Stomach smooth muscle (tissue), 2 donors: ENCODE results near the gene EGF.
"Not testable (repeated sequence)": the region's sequence is repeated elsewhere in the genome, so short reads cannot be mapped to it uniquely, and the experiment has no call there.

Experiments
- H3K27ac ChIP-seq: one replicate; pipeline ENCODE4 v1.7.0; 2013; ENCODE audit warnings: mild to moderate bottlenecking, low read length, inconsistent platforms
- H3K27me3 ChIP-seq, 2 donors: one replicate each; pipeline ENCODE4 v1.7.0; 2013; ENCODE audit warnings: low read length in 2 of 2; ENCODE audit not compliant: insufficient read depth in 2 of 2, control insufficient read depth in 1 of 2
- H3K36me3 ChIP-seq, 2 donors: one replicate each; pipeline ENCODE4 v1.7.0; 2013; ENCODE audit warnings: low read length in 2 of 2; ENCODE audit not compliant: control insufficient read depth in 2 of 2, insufficient read depth in 2 of 2
- H3K4me1 ChIP-seq: one replicate; pipeline ENCODE4 v1.7.0; 2013; ENCODE audit warnings: low read length; ENCODE audit not compliant: control insufficient read depth, insufficient read depth
- H3K4me3 ChIP-seq, 2 donors: one replicate each; pipeline ENCODE4 v1.7.0; 2013; ENCODE audit warnings: low read length in 2 of 2
- H3K9ac ChIP-seq, 2 donors: one replicate each; pipeline ENCODE4 v1.7.0; 2013; ENCODE audit warnings: low read length in 2 of 2, mild to moderate bottlenecking in 1 of 2
- H3K9me3 ChIP-seq, 2 donors: one replicate each; pipeline ENCODE4 v1.7.0; 2013; ENCODE audit warnings: low read length in 2 of 2; ENCODE audit not compliant: control insufficient read depth in 2 of 2
- donor health status: healthy.
- donor health status: Pancreatic carcinoma.

EGF gene

DNA sequence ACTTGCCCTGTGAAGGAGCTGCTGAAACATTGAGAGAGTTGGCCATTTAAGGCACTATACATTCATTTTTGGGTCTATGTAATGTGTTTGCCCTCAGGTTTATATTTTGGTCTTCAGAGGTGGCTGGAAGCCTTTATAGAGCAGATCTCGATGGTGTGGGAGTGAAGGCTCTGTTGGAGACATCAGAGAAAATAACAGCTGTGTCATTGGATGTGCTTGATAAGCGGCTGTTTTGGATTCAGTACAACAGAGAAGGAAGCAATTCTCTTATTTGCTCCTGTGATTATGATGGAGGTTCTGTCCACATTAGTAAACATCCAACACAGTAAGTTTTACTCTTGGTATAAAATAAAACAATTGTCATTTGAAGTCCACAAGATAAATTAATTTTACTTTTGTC is 31.1 kb downstream of the EGF start:
- Histone ChIP-seq H3K9me3 (no peaks in the 10 kb centered on the region), H3K27me3 (no peaks in the 10 kb centered on the region), H3K4me1 (no peaks in the 10 kb centered on the region), H3K9ac (no peak overlapping the region), H3K27ac (no peak overlapping the region), H3K4me3 (no peak overlapping the region), H3K36me3 (no peaks in the 10 kb centered on the region)

DNA sequence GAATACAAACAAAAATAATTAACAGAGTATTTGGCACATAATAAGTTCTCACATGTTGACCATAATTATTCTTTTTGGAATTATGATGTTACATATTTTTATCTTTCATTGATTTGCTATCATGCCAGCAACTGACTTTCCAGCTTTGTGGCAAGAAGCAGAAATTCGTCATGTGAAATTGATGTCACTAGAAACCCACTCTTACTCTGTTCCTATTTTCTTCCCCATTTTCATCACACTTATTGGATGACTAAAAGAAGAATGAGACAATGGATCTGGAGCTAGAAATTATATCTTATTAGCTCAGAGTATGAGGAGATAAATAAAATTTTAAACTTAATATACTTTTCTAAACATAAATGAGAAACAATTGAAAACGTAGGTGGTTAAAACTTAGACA is 31.9 kb downstream of the EGF start:
- no peak overlapping the region for H3K27ac ChIP-seq
- H3K9me3 ChIP-seq = no peaks in the 10 kb centered on the region
- no peaks in the 10 kb centered on the region for H3K4me1 ChIP-seq
- H3K4me3 ChIP-seq = no peak overlapping the region
- no peaks in the 10 kb centered on the region for H3K36me3 ChIP-seq
- no peak overlapping the region for H3K9ac ChIP-seq
- no peaks in the 10 kb centered on the region for H3K27me3 ChIP-seq

DNA sequence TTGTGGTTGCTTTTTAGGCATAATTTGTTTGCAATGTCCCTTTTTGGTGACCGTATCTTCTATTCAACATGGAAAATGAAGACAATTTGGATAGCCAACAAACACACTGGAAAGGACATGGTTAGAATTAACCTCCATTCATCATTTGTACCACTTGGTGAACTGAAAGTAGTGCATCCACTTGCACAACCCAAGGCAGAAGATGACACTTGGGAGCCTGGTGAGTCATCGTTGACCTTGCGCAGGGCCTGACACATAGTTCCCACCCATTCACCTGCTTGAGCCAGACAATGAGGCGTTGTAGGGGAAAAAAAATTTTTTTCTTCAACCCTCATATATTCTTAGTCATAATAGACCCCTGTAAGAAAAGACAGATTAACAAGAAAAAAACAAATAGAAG is 32.4 kb downstream of the EGF start:
- Histone ChIP-seq H3K4me3 (no peak overlapping the region), H3K9ac (no peak overlapping the region), H3K36me3 (no peaks in the 10 kb centered on the region), H3K9me3 (no peaks in the 10 kb centered on the region), H3K27me3 (no peaks in the 10 kb centered on the region), H3K27ac (no peak overlapping the region), H3K4me1 (no peaks in the 10 kb centered on the region)

DNA sequence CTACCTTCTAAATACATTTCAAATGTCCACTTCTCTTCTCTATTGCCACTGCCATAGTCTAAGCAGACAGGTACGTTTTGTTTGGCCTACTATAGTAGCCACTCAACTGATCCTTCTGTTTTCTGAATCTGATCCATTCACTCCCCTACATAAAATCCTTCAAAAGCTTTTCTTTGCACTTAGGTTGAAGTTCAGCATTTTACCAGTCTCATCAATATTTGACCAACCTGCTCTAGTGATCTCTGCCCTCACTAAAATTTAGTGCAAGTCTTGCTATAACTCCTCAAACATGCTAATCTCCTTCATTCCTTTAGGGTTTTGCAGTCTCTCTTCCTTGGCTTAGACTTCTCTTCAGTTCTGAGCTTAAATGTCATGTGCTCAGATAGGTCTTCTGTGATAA is 33.4 kb downstream of the EGF start:
- Histone ChIP-seq H3K27ac (no peak overlapping the region), H3K9ac (no peak overlapping the region), H3K9me3 (no peaks in the 10 kb centered on the region), H3K4me3 (no peak overlapping the region), H3K36me3 (no peaks in the 10 kb centered on the region), H3K27me3 (no peaks in the 10 kb centered on the region), H3K4me1 (no peaks in the 10 kb centered on the region)

DNA sequence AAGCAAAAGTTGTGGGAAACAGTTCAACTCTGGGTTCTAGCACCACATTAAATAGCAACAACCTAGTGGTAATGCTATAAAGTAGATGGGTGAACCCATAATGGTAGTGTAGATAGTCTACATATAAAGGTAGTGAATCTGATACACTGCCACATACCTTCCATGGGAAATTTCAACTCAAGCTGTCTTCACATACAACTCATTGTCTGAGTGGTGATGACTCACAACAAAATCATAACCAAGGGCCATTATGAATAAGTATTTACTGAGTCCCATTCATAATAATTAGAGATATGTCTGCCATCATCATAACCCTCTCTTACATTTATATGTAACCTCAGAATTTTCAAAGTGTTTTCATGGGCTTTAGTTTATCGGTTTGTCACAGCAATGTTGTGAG is 34.8 kb downstream of the EGF start:
- Histone ChIP-seq H3K36me3 (no peaks in the 10 kb centered on the region), H3K4me1 (no peaks in the 10 kb centered on the region), H3K4me3 (no peak overlapping the region), H3K27me3 (no peaks in the 10 kb centered on the region), H3K27ac (no peak overlapping the region), H3K9ac (no peak overlapping the region), H3K9me3 (no peaks in the 10 kb centered on the region)

DNA sequence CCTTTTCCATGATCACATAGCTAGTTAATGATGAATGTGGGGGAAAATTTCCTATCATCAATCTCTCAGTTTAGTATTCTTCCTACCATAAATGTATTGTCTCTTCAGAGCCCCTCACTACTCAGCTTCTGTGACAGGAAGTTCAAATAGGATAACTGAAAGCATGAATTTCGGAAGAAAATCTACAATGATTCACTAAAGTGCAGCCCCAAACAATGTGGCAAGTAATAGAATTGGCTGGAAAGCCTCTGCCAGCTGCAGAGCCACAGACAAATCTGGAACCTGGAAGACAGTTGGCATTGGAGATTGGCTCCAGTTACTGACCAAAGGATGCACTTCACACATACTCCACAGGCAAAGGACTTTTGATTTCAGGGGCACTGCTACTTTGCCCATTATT is 35.2 kb downstream of the EGF start:
- no peak overlapping the region for H3K9ac ChIP-seq
- no peak overlapping the region for H3K27ac ChIP-seq
- H3K4me1 ChIP-seq = no peaks in the 10 kb centered on the region
- H3K27me3 ChIP-seq = no peaks in the 10 kb centered on the region
- no peaks in the 10 kb centered on the region for H3K9me3 ChIP-seq
- no peak overlapping the region for H3K4me3 ChIP-seq
- H3K36me3 ChIP-seq = no peaks in the 10 kb centered on the region

DNA sequence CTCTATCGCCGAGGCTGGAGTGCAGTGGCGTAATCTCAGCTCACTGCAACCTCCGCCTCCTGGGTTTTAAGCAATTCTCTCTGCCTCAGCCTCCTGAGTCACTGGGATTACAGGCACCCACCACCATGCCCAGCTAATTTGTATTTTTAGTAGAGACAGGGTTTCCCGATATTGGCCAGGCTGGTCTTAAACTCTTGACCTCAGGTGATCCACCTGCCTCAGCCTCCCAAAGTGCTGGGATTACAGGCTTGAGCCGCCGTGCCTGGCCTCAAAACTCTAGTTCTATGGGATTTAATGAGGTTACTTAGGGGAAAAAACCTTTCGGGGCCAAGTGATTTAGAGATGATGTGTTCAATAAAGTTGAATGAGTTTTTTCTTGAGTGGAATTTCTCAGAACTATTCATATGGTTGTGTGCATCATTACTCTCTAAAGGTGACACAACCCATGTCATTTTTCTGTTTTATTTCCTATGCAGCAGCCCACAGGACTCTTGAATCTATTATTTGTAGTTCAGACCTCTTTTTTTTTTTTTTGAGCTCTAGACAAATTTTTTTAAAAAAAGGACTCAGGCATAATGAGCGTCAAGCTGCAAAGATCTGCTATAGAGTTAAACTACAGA is 36.5 kb downstream of the EGF start:
- H3K36me3 ChIP-seq, H3K27ac ChIP-seq, H3K27me3 ChIP-seq, H3K9me3 ChIP-seq, H3K9ac ChIP-seq, H3K4me3 ChIP-seq, H3K4me1 ChIP-seq: not testable (repeated sequence)

DNA sequence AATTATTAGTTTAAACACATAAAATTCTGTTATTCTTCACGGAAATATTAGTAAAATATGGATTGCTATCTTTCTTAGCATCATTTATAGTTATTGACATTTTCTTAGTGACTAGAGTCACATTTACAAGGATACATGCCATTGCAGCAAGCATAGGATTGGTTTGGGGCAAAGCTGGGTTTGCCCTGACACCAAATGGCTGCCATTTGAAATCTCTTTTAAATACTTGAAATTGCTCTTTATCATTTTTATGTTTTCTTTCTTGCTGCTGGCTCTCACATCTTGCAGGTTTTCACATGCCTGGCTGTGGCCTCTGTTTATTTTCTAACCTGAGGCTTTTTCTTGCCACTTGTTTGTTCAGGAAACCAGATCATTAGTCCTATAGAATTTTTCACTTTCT is 39.9 kb downstream of the EGF start:
- no peak overlapping the region for H3K27ac ChIP-seq
- no peaks in the 10 kb centered on the region for H3K36me3 ChIP-seq
- H3K9me3 ChIP-seq = no peaks in the 10 kb centered on the region
- H3K4me3 ChIP-seq = no peak overlapping the region
- H3K4me1 ChIP-seq = no peaks in the 10 kb centered on the region
- no peak overlapping the region for H3K9ac ChIP-seq
- H3K27me3 ChIP-seq = no peaks in the 10 kb centered on the region

DNA sequence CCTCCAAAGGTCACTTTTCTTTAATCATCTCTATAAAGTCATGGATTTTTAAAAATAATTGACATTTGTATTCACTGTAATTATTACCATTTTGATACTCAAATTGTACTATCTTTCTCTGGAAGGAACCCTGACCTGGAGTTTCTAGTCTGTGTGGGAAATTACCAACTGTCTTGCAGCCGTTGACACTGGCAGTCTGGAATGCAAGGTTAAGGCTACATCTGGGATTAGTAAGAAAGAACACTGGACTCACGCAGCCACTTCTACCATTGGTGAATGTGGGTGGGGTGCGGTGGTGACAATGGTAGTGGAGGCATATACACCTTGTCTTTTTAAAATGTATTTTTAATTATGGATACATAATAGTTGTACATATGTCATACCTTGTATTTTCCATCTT is 40.9 kb downstream of the EGF start:
- Histone ChIP-seq H3K4me3 (no peak overlapping the region), H3K27ac (no peak overlapping the region)

DNA sequence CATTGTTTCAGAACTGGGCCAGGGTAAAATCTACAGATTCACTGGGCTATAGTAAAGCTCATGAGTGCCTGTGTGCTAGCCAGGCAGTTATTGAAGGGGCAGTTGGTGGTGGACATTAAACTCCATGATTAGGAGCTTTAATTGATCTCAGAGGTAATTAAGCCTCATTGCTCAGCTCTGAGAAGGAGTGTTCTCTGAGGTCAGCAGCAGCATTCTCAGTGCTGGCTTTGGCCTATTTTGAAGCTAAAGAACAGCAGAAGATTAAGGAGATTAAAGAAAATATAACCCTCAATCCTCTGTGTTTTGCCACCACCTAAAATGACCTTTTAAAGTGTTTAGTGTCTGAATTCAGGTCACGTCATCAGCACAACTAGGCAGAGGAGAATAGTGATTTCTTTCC is 42.5 kb downstream of the EGF start:
- no peaks in the 10 kb centered on the region for H3K36me3 ChIP-seq
- no peak overlapping the region for H3K4me3 ChIP-seq
- no peaks in the 10 kb centered on the region for H3K4me1 ChIP-seq
- H3K9me3 ChIP-seq = no peaks in the 10 kb centered on the region
- no peak overlapping the region for H3K27ac ChIP-seq
- no peak overlapping the region for H3K9ac ChIP-seq
- H3K27me3 ChIP-seq = no peaks in the 10 kb centered on the region

More for the DNA sequence above, 40.9 kb downstream of the EGF start:
- no peaks in the 10 kb centered on the region for H3K4me1 ChIP-seq
- no peak overlapping the region for H3K9ac ChIP-seq
- no peaks in the 10 kb centered on the region for H3K27me3 ChIP-seq
- H3K9me3 ChIP-seq = no peaks in the 10 kb centered on the region
- H3K36me3 ChIP-seq = no peaks in the 10 kb centered on the region

DNA sequence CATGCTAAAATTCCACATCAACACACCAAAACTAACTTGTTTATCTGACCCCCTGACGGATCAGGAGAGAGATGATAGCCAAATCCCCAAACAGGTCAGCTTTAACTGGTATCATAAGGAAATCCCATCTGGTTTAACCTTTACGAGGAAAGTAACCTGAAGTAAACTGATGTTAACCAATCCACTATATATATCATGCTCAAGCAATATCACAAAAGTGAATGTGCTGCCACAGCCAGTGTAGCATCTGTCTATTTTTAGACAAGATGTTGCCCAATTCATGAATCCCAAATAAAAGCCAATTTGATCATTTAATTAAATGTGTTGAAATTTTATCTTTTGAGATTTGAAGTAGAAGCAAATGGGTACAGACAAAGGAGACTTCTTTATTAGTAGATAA is 44.5 kb downstream of the EGF start:
- Histone ChIP-seq H3K9me3 (no peaks in the 10 kb centered on the region), H3K4me1 (no peaks in the 10 kb centered on the region), H3K36me3 (no peaks in the 10 kb centered on the region), H3K27ac (no peak overlapping the region), H3K9ac (no peak overlapping the region), H3K4me3 (no peak overlapping the region), H3K27me3 (no peaks in the 10 kb centered on the region)
